ENCODE measurements around the gene SLC25A28.
"Not testable (repeated sequence)": the region's sequence is repeated elsewhere in the genome, so short reads cannot be mapped to it uniquely, and the experiment has no call there.

Gene SLC25A28

GRCh38 chr10:99617696-99618095, 2.5 kb downstream of the SLC25A28 start:
- Mint-ChIP-seq H3K27ac (no peak overlapping the region), H3K9me3 (no peaks in the 10 kb centered on the region), H3K4me1 (ENCODE audit: low read depth) (peaks cover 40% of the 10 kb centered on the region), H3K27me3 (ENCODE audit: low read depth) (no peaks in the 10 kb centered on the region), H3K36me3 (ENCODE audit: low read depth) (peaks cover 15% of the 10 kb centered on the region), H3K4me3 (peak overlapping the region; percentile 93)
- DNase-seq (ENCODE audit: low spot score): no peak

DNA sequence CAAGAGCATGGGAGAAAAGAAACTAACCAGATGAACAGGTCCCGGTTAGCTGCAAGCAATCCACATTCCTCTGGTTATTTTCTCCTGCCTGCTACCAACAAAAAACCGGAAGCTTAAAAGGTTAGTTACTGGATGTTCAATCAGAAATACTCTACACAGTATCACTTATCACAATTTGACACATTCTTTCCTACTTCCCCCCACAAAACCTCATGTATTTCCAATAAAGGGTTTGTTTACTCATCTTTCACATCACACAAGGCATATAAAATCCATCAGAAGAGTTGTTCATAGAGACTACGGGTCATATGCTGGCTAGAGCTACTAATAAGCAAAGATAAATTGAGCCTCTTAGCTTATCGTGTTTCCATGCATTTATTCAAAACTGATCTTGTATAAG, 4.8 kb downstream of the SLC25A28 start:
- Mint-ChIP-seq H3K9me3 (no peaks in the 10 kb centered on the region), H3K27ac (peak overlapping the region; percentile 14), H3K36me3 (ENCODE audit: low read depth) (peaks cover 31% of the 10 kb centered on the region), H3K27me3 (ENCODE audit: low read depth) (no peaks in the 10 kb centered on the region), H3K4me3 (no peak overlapping the region), H3K4me1 (ENCODE audit: low read depth) (peaks cover 39% of the 10 kb centered on the region)
- no peak for DNase-seq (ENCODE audit: low spot score)

DNA sequence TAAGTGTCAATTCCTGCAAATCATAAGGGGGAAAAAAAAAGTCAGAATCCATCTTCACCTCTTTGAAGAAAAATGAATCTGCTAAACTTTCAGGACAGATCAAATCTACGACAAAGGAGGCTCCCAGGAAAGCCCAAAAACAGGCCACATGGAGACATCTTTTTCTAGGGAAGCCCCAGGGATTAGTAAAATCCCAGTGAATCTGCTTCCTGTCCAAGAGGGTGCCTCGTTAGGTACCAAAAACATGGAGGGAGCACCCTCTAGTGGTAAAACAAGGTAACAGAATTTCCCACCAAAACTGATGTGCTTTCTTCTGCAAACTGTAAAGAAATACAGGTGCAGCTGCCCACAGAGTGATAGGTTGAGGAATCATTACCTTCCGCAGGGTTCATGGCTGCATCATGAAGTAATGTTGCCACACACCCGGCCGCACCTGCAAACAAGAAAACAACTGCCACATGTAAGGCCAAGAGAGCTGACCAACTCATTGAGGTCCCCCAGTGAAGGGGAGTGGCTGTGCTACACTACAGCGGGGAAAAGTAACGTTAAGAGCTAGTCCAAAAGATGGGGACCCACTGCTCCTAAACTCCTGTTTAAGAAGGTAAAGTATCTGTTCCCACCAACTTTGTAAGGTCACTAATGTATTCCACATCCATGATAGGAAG, 7.9 kb downstream of the SLC25A28 start:
- Mint-ChIP-seq H3K4me1 (ENCODE audit: low read depth) (peaks cover 24% of the 10 kb centered on the region), H3K36me3 (ENCODE audit: low read depth) (peaks cover 25% of the 10 kb centered on the region), H3K27me3 (ENCODE audit: low read depth) (no peaks in the 10 kb centered on the region), H3K9me3 (no peaks in the 10 kb centered on the region), H3K27ac (no peak overlapping the region), H3K4me3 (no peak overlapping the region)
- DNase-seq (ENCODE audit: low spot score): peak; percentile 25

DNA sequence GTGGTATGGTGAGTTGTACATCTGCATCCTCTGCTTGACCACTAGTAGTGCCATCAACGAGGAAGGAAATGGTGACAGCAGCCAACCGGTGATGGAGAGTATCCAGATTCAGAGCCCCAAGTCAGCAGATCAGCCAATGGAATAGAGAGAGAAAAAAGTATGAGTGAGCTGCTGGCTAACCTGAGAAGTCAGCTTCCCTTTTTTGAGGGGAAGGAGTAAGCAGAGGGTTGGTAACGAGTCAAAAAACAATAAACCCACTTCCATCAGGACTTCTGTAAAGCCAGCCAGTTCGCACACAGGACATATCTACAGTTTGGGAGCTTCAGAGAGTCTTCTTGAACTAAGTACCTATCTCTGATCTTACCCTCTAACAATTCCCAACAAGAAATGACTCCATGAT, 8.9 kb downstream of the SLC25A28 start:
- no peak for DNase-seq (ENCODE audit: low spot score)
- Mint-ChIP-seq H3K9me3 (no peaks in the 10 kb centered on the region), H3K4me1 (ENCODE audit: low read depth) (peaks cover 17% of the 10 kb centered on the region), H3K27me3 (ENCODE audit: low read depth) (no peaks in the 10 kb centered on the region), H3K36me3 (ENCODE audit: low read depth) (peaks cover 25% of the 10 kb centered on the region), H3K27ac (no peak overlapping the region), H3K4me3 (no peak overlapping the region)

DNA sequence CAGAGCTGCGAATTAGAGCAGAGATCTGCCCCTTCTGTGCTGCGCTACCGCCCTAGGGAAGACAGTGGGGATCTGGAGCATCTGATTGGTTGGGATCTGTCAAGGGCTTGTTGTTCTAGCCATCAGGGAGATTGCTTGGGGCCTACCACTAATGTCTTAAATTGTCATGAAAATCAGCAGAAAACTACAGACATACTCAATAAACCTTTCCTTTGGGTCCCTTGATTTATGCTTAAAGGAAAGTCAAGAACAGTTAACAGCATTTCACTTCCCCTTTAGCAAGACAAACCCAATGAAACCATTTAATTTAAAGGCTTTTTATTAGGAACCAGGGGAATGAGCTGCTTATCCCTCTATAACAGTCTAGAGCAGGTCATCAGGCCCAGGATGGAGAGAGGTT, 10.0 kb downstream of the SLC25A28 start:
- no peak overlapping the region for H3K4me3 Mint-ChIP-seq
- H3K27ac Mint-ChIP-seq: no peak overlapping the region
- H3K9me3 Mint-ChIP-seq: no peaks in the 10 kb centered on the region
- no peak for DNase-seq (ENCODE audit: low spot score)
- peaks cover 13% of the 10 kb centered on the region for H3K4me1 Mint-ChIP-seq (ENCODE audit: low read depth)
- H3K36me3 Mint-ChIP-seq (ENCODE audit: low read depth): peaks cover 21% of the 10 kb centered on the region
- H3K27me3 Mint-ChIP-seq (ENCODE audit: low read depth): no peaks in the 10 kb centered on the region

DNA sequence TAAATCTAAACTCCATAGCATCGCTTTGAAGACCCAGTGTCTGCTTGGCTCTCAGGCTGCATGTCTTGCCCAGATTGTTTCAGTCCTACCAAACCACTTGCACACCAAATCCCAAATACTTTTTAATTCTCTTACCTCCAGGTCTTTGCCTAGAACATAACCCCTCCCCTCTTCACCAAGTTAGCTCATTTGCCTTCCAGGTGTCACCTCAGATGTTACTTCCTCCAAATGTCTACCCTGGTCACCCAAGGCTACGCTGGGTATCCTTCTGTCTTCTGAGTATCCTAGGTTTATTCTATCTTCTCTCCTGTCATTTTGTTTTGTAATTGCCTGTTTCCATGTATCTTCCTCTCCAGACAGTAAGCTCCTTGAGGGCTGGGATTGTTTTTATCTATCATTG, 11.1 kb downstream of the SLC25A28 start:
- Mint-ChIP-seq H3K4me1 (ENCODE audit: low read depth) (peaks cover 13% of the 10 kb centered on the region), H3K36me3 (ENCODE audit: low read depth) (peaks cover 21% of the 10 kb centered on the region), H3K4me3 (no peak overlapping the region), H3K27me3 (ENCODE audit: low read depth) (no peaks in the 10 kb centered on the region), H3K9me3 (no peaks in the 10 kb centered on the region), H3K27ac (no peak overlapping the region)
- DNase-seq (ENCODE audit: low spot score): no peak

GRCh38 chr10:99605351-99605750, 14.9 kb downstream of the SLC25A28 start:
- Mint-ChIP-seq H3K9me3 (no peaks in the 10 kb centered on the region), H3K27ac (no peak overlapping the region), H3K36me3 (ENCODE audit: low read depth) (peaks cover 4% of the 10 kb centered on the region), H3K4me1 (ENCODE audit: low read depth) (no peaks in the 10 kb centered on the region), H3K4me3 (no peak overlapping the region), H3K27me3 (ENCODE audit: low read depth) (peaks cover 3% of the 10 kb centered on the region)
- DNase-seq (ENCODE audit: low spot score): no peak

GRCh38 chr10:99604862-99605261, 15.4 kb downstream of the SLC25A28 start:
- no peak for DNase-seq (ENCODE audit: low spot score)
- H3K9me3 Mint-ChIP-seq: no peaks in the 10 kb centered on the region
- peaks cover 3% of the 10 kb centered on the region for H3K27me3 Mint-ChIP-seq (ENCODE audit: low read depth)
- no peak overlapping the region for H3K4me3 Mint-ChIP-seq
- no peaks in the 10 kb centered on the region for H3K36me3 Mint-ChIP-seq (ENCODE audit: low read depth)
- H3K4me1 Mint-ChIP-seq (ENCODE audit: low read depth): no peaks in the 10 kb centered on the region
- no peak overlapping the region for H3K27ac Mint-ChIP-seq

DNA sequence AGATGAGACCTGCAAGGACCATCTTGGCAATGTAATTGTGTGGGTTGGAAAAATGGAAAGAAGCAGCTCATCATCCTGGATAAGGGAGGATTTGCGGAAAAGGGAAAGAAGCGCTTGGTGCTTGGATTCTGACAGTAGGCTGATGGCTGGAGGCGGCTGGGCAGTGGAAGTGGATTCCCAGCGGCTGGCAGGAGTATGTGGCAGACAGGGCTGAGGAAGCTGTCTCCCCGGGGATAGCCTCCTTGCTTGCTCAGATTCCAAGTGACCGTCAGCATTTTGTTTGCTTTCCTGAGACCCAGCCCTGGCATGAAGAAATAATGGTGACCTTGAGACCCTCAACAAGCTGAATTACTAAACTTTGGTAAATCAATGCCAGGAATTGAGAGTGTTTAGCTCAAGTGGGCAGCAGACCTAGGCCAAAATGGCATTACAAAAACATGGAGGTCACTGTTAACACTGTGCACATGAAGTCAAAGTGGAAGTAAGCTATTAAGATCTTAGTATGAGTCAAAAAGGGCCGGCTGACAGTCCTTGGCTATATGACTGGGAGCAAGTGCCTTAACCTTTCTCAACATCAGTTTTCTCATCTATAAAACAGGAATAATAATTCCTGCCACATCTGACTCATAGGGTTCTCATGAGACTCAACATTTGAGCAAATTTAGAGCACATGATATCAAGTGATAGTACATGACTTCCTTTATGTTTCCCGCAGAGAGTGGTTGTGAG, 21.3 kb downstream of the SLC25A28 start:
- H3K27ac Mint-ChIP-seq: no peak overlapping the region
- H3K4me3 Mint-ChIP-seq: no peak overlapping the region
- no peaks in the 10 kb centered on the region for H3K9me3 Mint-ChIP-seq
- no peaks in the 10 kb centered on the region for H3K4me1 Mint-ChIP-seq (ENCODE audit: low read depth)
- H3K27me3 Mint-ChIP-seq (ENCODE audit: low read depth): peaks cover 5% of the 10 kb centered on the region
- DNase-seq (ENCODE audit: low spot score): no peak
- no peaks in the 10 kb centered on the region for H3K36me3 Mint-ChIP-seq (ENCODE audit: low read depth)

- Mint-ChIP-seq H3K27ac (no peak overlapping the region), H3K36me3 (ENCODE audit: low read depth) (no peaks in the 10 kb centered on the region), H3K27me3 (ENCODE audit: low read depth) (peaks cover 5% of the 10 kb centered on the region), H3K4me3 (no peak overlapping the region), H3K4me1 (ENCODE audit: low read depth) (no peaks in the 10 kb centered on the region), H3K9me3 (no peaks in the 10 kb centered on the region)
- no peak for DNase-seq (ENCODE audit: low spot score)
Observed at GRCh38 chr10:99598011-99598410, 22.2 kb downstream of the SLC25A28 start.

GRCh38 chr10:99596708-99597107, 23.5 kb downstream of the SLC25A28 start:
- DNase-seq (ENCODE audit: low spot score); H3K27me3 Mint-ChIP-seq (ENCODE audit: low read depth); H3K4me1 Mint-ChIP-seq (ENCODE audit: low read depth); H3K27ac Mint-ChIP-seq; H3K36me3 Mint-ChIP-seq (ENCODE audit: low read depth); H3K9me3 Mint-ChIP-seq; H3K4me3 Mint-ChIP-seq: not testable (repeated sequence)

- Mint-ChIP-seq H3K4me3 (no peak overlapping the region), H3K27me3 (ENCODE audit: low read depth) (peaks cover 3% of the 10 kb centered on the region), H3K36me3 (ENCODE audit: low read depth) (no peaks in the 10 kb centered on the region), H3K9me3 (no peaks in the 10 kb centered on the region), H3K4me1 (ENCODE audit: low read depth) (no peaks in the 10 kb centered on the region), H3K27ac (no peak overlapping the region)
- DNase-seq (ENCODE audit: low spot score): no peak
Observed at GRCh38 chr10:99595770-99596465, 24.3 kb downstream of the SLC25A28 start.

GRCh38 chr10:99595236-99595635, 25.0 kb downstream of the SLC25A28 start:
- Mint-ChIP-seq H3K27ac (no peak overlapping the region), H3K36me3 (ENCODE audit: low read depth) (no peaks in the 10 kb centered on the region), H3K27me3 (ENCODE audit: low read depth) (peaks cover 3% of the 10 kb centered on the region), H3K4me3 (no peak overlapping the region), H3K4me1 (ENCODE audit: low read depth) (no peaks in the 10 kb centered on the region), H3K9me3 (no peaks in the 10 kb centered on the region)
- DNase-seq (ENCODE audit: low spot score): no peak

GRCh38 chr10:99593312-99593711, 26.9 kb downstream of the SLC25A28 start:
- Mint-ChIP-seq H3K4me1 (ENCODE audit: low read depth) (no peaks in the 10 kb centered on the region), H3K9me3 (no peaks in the 10 kb centered on the region), H3K27ac (no peak overlapping the region), H3K36me3 (ENCODE audit: low read depth) (no peaks in the 10 kb centered on the region), H3K27me3 (ENCODE audit: low read depth) (no peaks in the 10 kb centered on the region), H3K4me3 (no peak overlapping the region)
- DNase-seq (ENCODE audit: low spot score): no peak
